SU-DHL-6 (cell line): Measurements from ENCODE around the gene SREBF2.
"Not testable (repeated sequence)": the region's sequence is repeated elsewhere in the genome, so short reads cannot be mapped to it uniquely, and the experiment has no call there.

Experiments used
- H2AFZ ChIP-seq: fragments of 200-600 bp; sonication (generic); 2 replicates; pipeline ENCODE4 v1.6.1; 2014; ENCODE audit warnings: low read depth, mild to moderate bottlenecking, moderate library complexity, mixed read lengths, antibody characterized with exemption, low read length; ENCODE audit not compliant: severe bottlenecking
- H3F3A ChIP-seq: fragments of 200-600 bp; shearing (Covaris generic); 2 replicates; pipeline ENCODE4 v1.6.0; 2016; ENCODE audit warnings: antibody characterized with exemption, mild to moderate bottlenecking; ENCODE audit not compliant: insufficient read depth
- H3K27ac ChIP-seq: fragments of 200-600 bp; sonication (generic); 2 replicates; pipeline ENCODE4 v1.5.1; 2016; ENCODE audit warnings: low read depth, mild to moderate bottlenecking, low read length, moderate library complexity, mixed read lengths
- H3K27me3 ChIP-seq: fragments of 200-600 bp; sonication (generic), shearing (Covaris generic); 2 replicates; pipeline ENCODE4 v1.6.0; 2014; ENCODE audit warnings: mild to moderate bottlenecking, low read length
- H3K36me3 ChIP-seq: fragments of 200-600 bp; sonication (generic); 2 replicates; pipeline ENCODE4 v1.6.1; 2014; ENCODE audit warnings: mild to moderate bottlenecking, low read length, mixed read lengths
- H3K4me2 ChIP-seq: fragments of 300-600, 200-600 bp; shearing (Covaris generic), sonication (generic); 2 replicates; pipeline ENCODE4 v1.6.0; 2014; ENCODE audit warnings: low read length, low read depth, mild to moderate bottlenecking; ENCODE audit not compliant: poor library complexity, severe bottlenecking
- H3K4me3 ChIP-seq: fragments of 200-600 bp; sonication (generic); 2 replicates; pipeline ENCODE4 v1.5.1; 2014; ENCODE audit warnings: antibody characterized with exemption, low read length, mild to moderate bottlenecking, mixed read lengths; ENCODE audit not compliant: insufficient read depth, poor library complexity, severe bottlenecking
- H3K79me2 ChIP-seq: fragments of 200-600 bp; sonication (generic); 2 replicates; pipeline ENCODE4 v1.6.1; 2014; ENCODE audit warnings: mild to moderate bottlenecking, low read length, moderate library complexity; ENCODE audit not compliant: insufficient read depth
- H3K9ac ChIP-seq: fragments of 200-600 bp; sonication (generic); 2 replicates; pipeline ENCODE4 v1.7.0; 2014; ENCODE audit warnings: mild to moderate bottlenecking, low read length
- H3K9me2 ChIP-seq: fragments of 200-600 bp; sonication (generic); replicated peaks from 2 replicates; pipeline ENCODE4 v1.6.1; 2014; ENCODE audit warnings: low read length; ENCODE audit not compliant: insufficient read depth
- H3K9me3 ChIP-seq: fragments of 200-600 bp; sonication (generic); 2 replicates; pipeline ENCODE4 v1.6.1; 2014; ENCODE audit warnings: low read length, mixed read lengths; ENCODE audit not compliant: insufficient read depth
- H4K20me1 ChIP-seq: fragments of 200-600 bp; sonication (generic); 2 replicates; pipeline ENCODE4 v1.6.1; 2014; ENCODE audit warnings: low read depth, mild to moderate bottlenecking, antibody characterized with exemption, low read length, moderate library complexity, mixed read lengths
- CTCF ChIP-seq: fragments of 200-600 bp; sonication (generic); IDR thresholded peaks from one replicate; pipeline ENCODE4 v1.5.1; 2017; ENCODE audit warnings: antibody characterized with exemption, mild to moderate bottlenecking, low read length, moderate library complexity; ENCODE audit not compliant: insufficient read depth, poor library complexity, severe bottlenecking
- EZH2phosphoT487 ChIP-seq: fragments of 200-600 bp; sonication (generic), shearing (Covaris generic); conservative IDR thresholded peaks from 2 replicates; pipeline ENCODE4 v1.6.1; 2018; ENCODE audit warnings: mild to moderate bottlenecking, antibody characterized with exemption, low read length, moderate library complexity, mixed read lengths

The SREBF2 gene

GRCh38 chr22:41833369-41834004, 582 bp downstream of the SREBF2 start:
- H3K36me3 ChIP-seq: peaks cover 22% of the 10 kb centered on the region
- 0 out of 2 replicates have a peak, but pooled peaks cover 4% of the 10 kb centered on the region for H3K9me3 ChIP-seq
- H4K20me1 ChIP-seq: no peaks in the 10 kb centered on the region
- H3K4me2 ChIP-seq: peak overlapping the region; percentile 77
- H3F3A ChIP-seq: peaks cover 23% of the 10 kb centered on the region
- peaks cover 53% of the 10 kb centered on the region for H3K79me2 ChIP-seq
- H3K4me3 ChIP-seq: peak overlapping the region; percentile 76
- H2AFZ ChIP-seq: no peak overlapping the region
- no peak for TF ChIP-seq EZH2phosphoT487
- TF ChIP-seq CTCF: no peak
- peak overlapping the region; percentile 94 for H3K9ac ChIP-seq
- no peaks in the 10 kb centered on the region for H3K27me3 ChIP-seq
- H3K9me2 ChIP-seq: no peaks in the 10 kb centered on the region
- H3K27ac ChIP-seq: peak overlapping the region; percentile 90

GRCh38 chr22:41834005-41834944, 1.4 kb downstream of the SREBF2 start:
- 0 out of 2 replicates have a peak, but pooled peaks cover 4% of the 10 kb centered on the region for H3K9me3 ChIP-seq
- peak overlapping the region; percentile 90 for H3K27ac ChIP-seq
- H2AFZ ChIP-seq: no peak overlapping the region
- H3K27me3 ChIP-seq: no peaks in the 10 kb centered on the region
- H3K4me3 ChIP-seq: peak overlapping the region; percentile 76
- TF ChIP-seq EZH2phosphoT487: no peak
- peaks cover 22% of the 10 kb centered on the region for H3K36me3 ChIP-seq
- no peaks in the 10 kb centered on the region for H4K20me1 ChIP-seq
- H3F3A ChIP-seq: peaks cover 22% of the 10 kb centered on the region
- H3K79me2 ChIP-seq: peaks cover 61% of the 10 kb centered on the region
- H3K4me2 ChIP-seq: peak overlapping the region; percentile 77
- peak overlapping the region; percentile 94 for H3K9ac ChIP-seq
- H3K9me2 ChIP-seq: no peaks in the 10 kb centered on the region

GRCh38 chr22:41835462-41835861, 2.6 kb downstream of the SREBF2 start:
- H3F3A ChIP-seq: peaks cover 11% of the 10 kb centered on the region
- H4K20me1 ChIP-seq, H3K9ac ChIP-seq, H3K9me3 ChIP-seq, H3K4me3 ChIP-seq, H3K27me3 ChIP-seq, H3K9me2 ChIP-seq, H2AFZ ChIP-seq: not testable (repeated sequence)
- H3K27ac ChIP-seq: peak overlapping the region; percentile 3; the same call in 1 of the 2 replicates
- H3K36me3 ChIP-seq: peaks cover 25% of the 10 kb centered on the region
- H3K4me2 ChIP-seq: peak overlapping the region; percentile 15
- H3K79me2 ChIP-seq: peaks cover 73% of the 10 kb centered on the region

- Histone ChIP-seq H3K79me2 (peaks cover 84% of the 10 kb centered on the region), H3F3A (peaks cover 10% of the 10 kb centered on the region), H2AFZ (no peak overlapping the region), H3K27me3 (no peaks in the 10 kb centered on the region), H3K36me3 (peaks cover 31% of the 10 kb centered on the region), H3K9me3 (0 out of 2 replicates have a peak, but pooled peaks cover 4% of the 10 kb centered on the region), H3K27ac (no peak overlapping the region; the same call in 1 of the 2 replicates), H3K9me2 (no peaks in the 10 kb centered on the region), H4K20me1 (peaks cover 4% of the 10 kb centered on the region; the same call in 1 of the 2 replicates), H3K9ac (no peak overlapping the region), H3K4me3 (no peak overlapping the region), H3K4me2 (no peak overlapping the region)
- TF ChIP-seq EZH2phosphoT487: no peak
- no peak for TF ChIP-seq CTCF
Observed at GRCh38 chr22:41836551-41836950, 3.6 kb downstream of the SREBF2 start.
